Hypothalamus (tissue), 51 donors: Measurements from ENCODE around the gene ATG4C.

ENCODE experiments used
- DNase-seq, 51 donors: peaks; one replicate each; lab custom pipeline; 2025; lab: John Stamatoyannopoulos, UW

ATG4C gene

DNA sequence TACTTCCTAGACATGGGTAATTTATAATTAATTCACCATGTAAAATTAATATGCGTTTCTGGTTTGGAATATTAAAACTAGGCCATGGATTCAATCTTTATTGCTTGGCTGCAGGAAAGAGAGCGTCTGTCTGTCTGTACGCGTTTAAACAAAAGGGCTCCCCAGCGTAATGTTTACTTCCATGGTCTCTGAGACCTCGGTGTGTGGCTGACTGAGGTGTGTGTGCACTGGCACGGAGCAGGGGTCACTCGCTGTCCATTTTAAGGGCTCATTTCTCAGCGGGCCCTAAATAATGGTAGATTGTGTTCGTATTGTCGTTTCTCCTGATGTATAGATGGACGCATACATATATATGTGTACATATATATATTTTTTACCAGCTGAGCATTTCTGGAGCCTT is 119.6 kb downstream of the ATG4C start:
- no peak for DNase-seq

DNA sequence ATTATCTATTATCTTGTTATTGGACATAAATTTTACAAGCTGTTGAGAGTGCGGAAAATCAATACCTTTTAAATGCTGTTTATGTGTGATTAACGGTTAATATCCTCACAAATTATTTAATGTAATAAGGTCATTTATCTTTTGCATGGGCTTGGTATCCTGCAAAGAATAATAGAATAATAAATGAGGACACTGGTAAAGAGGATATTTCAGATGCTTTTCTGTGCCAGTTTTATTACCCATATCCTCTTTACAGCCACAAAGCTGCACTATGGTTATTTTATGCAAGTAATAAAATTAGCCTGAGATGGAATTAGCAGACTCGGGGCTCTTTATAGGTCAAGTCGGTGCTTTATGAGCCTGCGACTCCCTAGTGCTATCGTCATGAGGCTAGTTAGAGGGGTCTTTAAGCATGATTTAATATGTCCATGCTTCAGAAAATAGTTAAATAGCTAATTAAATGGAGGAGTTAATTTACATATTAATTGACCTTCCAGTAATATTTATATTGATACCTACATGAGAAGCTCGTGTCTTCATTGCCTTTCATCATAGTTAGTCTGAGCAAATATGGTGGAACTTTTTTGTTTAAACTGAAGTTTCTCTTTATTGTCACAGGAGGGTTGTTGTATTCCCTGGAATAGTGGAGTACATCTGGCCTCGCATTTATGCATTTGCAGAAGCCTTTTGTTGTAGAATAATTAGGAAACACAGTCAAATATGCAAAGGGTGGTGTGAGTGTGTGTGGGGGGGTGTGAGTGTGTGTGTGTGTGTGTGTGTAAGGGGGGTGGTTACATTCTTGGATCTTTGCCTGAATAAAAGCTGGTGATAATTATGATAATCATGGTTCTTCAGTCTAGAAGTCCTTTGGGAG is 120.3 kb downstream of the ATG4C start:
- DNase-seq, result no peak

DNA sequence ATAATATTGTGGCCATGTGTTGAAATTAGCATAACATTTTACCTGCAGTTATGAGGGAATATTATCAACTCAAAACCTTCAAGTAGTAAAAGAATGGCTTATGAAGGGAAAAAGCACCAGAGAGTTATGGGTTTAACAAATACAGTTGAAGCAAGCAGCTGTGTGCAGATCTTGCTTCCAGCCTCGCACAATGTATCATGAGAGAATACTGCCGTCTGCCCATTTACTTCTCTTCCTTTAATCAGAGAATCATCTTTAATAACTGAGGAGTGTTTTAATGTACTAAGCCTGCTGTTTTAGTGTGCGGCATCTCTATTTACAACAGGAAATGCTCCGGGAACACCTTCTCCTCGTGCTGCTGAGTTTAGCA is 120.9 kb downstream of the ATG4C start:
- no peak for DNase-seq

DNA sequence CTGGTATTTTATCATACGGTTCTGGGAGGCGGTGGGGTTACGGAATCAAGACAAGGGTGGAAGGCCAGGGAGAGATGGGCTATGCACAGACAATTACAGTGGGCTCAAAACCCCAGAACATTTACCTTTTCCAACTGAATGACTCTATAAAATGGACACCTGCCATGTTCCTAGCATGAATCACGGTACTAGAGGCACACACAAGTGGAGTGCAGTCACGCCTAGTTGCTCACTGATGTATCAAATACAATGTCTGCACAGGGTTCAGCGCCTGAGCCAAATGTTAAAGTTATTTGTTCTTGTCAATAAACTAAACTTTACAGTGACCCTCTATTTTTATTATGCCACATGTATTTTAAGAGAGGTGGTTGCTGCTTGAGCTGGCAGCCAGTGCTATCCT is 121.4 kb downstream of the ATG4C start:
- DNase-seq, result no peak

DNA sequence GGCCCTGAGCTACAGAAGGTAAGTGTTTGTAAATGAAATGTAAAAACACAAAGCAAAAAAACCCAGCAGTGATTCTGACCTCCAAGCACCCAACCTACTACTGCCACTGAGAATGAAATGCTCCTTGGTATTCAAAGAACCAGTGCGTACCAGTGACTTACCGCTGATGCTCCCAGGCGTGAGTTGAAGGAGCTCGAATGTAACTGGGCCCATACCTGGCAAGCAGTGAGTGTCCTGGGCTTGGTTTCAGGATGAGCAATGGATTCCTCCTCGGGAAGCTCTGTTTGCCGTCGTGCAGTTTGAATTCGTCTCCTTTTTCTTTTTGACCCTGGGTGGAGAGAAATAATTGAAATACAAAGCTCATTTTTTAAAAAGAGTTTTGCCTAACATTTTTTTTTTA is 121.9 kb downstream of the ATG4C start:
- no peak for DNase-seq

DNA sequence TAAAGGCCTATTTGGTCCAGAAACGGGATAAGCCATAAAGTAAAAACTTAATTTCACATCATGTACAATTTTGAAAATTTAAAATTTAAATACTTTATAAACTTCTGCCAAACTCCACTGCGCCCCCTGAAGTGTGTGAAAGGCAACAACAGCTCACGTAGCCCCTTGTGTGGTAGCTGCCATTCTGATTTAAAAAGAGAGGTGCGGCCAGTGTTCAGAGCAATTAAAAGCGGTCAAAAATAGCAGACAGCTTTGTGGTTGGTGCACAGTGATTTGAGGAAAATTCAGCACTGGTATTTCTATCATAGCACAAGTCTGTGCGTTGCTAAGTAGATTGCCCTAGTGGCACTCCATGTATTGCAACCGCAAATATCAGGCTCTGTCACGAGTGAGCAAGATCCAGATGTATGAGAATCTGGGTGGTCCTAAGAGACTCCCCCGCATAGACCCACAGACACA is 122.5 kb downstream of the ATG4C start:
- DNase-seq, result no peak

DNA sequence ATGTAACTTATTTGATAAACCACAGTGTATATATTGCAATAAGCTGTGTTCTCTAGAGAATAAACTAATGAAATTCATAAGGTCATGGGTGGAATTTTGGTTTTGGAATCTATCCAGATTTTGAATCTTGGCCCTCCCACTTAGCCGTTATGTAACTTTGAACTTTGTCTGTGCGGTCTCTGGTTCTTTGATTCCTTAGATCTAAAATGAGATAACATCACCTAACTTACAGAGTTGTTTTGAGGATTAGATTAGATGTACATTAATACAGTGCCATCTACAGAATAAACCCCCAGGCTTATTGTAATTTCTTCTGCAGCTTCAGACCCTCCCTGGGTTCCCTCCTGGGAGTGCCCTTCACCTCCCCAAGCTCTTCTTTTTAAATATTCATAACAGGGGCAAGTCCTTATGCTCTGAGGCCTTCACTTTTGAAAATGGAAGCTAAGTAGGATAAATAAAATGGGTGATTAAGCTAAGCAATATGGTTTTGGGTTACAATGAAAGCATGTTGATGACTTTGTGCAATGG is 124.3 kb downstream of the ATG4C start:
- no peak for DNase-seq

DNA sequence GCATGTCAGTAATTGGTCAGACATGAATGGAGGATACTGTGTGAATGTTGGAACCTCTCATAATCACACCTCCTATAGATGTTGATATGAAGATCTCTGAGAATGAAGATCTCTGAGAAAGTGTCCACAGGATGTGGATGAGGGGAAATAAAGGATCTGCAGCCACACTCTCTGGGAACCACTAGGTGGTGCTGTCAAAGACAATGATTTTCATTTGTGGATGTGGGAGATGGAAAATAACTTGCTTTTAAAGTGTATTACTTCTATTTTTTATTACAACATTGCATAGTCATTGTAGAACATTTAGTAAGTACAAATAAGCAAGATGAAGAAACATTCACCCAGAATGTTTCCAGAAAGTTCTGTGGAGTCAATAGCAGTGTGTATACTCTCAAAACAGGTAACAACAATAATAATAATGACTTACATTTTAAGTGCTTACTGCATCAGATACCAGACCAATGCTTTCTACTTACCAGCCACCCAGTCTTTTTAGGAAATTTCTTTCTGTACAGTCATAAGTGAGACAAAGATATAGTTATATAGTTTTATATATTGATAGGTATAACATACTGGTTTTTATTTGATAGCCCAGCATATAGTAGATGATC is 128.2 kb downstream of the ATG4C start:
- DNase-seq, result no peak
